HL-60 (cell line): ENCODE data around the gene IGBP1.

Experiments
- DNase-seq, 2 experiments: peaks; one replicate each; pipeline ENCODE4 v3.0.0-alpha.2; 2010 to 2020; ENCODE audit warnings: low read depth in 1 of 2, low spot score in 1 of 2
- H3K27ac ChIP-seq: fragments of 250-450 bp; sonication (Bioruptor Pico); replicated peaks from 2 replicates; pipeline ENCODE4 v1.5.1; 2020; ENCODE audit warnings: mild to moderate bottlenecking, moderate library complexity
- H3K27me3 ChIP-seq: fragments of 250-450 bp; sonication (Bioruptor Pico); 2 replicates; pipeline ENCODE4 v1.5.1; 2021; ENCODE audit warnings: mild to moderate bottlenecking, moderate library complexity; ENCODE audit not compliant: insufficient read depth, poor library complexity, severe bottlenecking
- H3K4me3 ChIP-seq: replicated peaks from 2 replicates; pipeline ENCODE4 v1.5.1; 2011; ENCODE audit warnings: mild to moderate bottlenecking, control low read depth, low read length; ENCODE audit not compliant: insufficient read depth
- CTCF ChIP-seq: IDR thresholded peaks from one replicate; pipeline ENCODE4 v1.5.1; 2011; ENCODE audit warnings: low read length, control low read depth, inconsistent platforms; ENCODE audit not compliant: insufficient read depth
- GABPA ChIP-seq: IDR thresholded peaks from 2 replicates; pipeline ENCODE4 v1.6.1; 2012; ENCODE audit warnings: low read depth
- POLR2AphosphoS5 ChIP-seq: IDR thresholded peaks from 2 replicates; pipeline ENCODE4 v1.6.1; 2012; ENCODE audit warnings: low read depth
- SPI1 ChIP-seq: IDR thresholded peaks from 2 replicates; pipeline ENCODE4 v1.6.1; 2012; ENCODE audit warnings: low read depth, mild to moderate bottlenecking, borderline replicate concordance
- TF ChIP-seq, protein P1 (sequence below): IDR thresholded peaks from 2 replicates; pipeline ENCODE4 v1.6.1; 2012; ENCODE audit warnings: low read depth; ENCODE audit not compliant: insufficient replicate concordance

IGBP1 gene

DNA sequence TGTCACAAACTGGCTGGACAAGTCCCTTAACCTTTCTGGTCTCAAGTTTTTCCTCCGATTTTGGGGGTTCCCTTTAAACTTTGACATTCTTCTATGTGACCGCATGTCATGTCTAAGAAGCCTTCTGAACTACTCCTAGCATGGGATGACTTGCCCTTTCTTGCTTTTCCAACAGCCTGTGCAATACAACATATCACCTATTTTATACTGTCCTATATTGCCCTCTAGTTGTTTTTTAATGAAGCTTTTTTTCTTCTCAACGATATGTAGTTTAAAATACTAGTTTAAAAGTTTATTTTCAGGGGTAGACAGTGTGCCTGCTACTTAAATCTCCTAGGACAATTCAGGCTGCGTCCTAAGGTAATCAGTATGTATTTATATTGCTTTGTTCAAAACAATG lies 1.0 kb upstream of the IGBP1 start:
- DNase-seq = peak in 1 of 2 experiments; percentile 3
- no peak overlapping the region for H3K4me3 ChIP-seq
- TF ChIP-seq, protein P1, sequence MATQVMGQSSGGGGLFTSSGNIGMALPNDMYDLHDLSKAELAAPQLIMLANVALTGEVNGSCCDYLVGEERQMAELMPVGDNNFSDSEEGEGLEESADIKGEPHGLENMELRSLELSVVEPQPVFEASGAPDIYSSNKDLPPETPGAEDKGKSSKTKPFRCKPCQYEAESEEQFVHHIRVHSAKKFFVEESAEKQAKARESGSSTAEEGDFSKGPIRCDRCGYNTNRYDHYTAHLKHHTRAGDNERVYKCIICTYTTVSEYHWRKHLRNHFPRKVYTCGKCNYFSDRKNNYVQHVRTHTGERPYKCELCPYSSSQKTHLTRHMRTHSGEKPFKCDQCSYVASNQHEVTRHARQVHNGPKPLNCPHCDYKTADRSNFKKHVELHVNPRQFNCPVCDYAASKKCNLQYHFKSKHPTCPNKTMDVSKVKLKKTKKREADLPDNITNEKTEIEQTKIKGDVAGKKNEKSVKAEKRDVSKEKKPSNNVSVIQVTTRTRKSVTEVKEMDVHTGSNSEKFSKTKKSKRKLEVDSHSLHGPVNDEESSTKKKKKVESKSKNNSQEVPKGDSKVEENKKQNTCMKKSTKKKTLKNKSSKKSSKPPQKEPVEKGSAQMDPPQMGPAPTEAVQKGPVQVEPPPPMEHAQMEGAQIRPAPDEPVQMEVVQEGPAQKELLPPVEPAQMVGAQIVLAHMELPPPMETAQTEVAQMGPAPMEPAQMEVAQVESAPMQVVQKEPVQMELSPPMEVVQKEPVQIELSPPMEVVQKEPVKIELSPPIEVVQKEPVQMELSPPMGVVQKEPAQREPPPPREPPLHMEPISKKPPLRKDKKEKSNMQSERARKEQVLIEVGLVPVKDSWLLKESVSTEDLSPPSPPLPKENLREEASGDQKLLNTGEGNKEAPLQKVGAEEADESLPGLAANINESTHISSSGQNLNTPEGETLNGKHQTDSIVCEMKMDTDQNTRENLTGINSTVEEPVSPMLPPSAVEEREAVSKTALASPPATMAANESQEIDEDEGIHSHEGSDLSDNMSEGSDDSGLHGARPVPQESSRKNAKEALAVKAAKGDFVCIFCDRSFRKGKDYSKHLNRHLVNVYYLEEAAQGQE = no peak
- TF ChIP-seq SPI1 (no peak), GABPA (no peak), POLR2AphosphoS5 (no peak), CTCF (no peak)
- H3K27ac ChIP-seq = peak overlapping the region; percentile 96
- no peaks in the 10 kb centered on the region for H3K27me3 ChIP-seq

DNA sequence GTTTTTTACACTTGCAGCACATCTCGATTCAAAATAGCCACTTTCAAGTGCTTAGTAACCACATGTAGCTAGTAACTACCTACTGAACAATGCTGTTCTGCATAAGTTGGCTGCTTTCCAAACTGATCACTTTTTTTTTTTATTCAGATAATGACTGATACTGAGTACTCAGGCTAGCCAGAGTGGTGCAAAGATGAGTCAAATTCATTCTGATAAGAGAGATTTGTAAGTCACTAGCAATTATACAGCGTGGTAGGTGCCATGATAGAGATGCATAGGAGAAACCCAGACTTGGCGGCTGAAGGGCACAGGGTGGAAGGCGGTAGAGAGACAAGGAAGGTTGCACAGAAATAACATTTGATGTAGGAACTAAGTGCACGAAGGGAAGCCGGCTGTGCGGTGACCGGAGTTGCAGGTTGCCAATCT lies 357 bp upstream of the IGBP1 start:
- H3K27ac ChIP-seq = peak overlapping the region; percentile 96
- H3K27me3 ChIP-seq = no peaks in the 10 kb centered on the region
- TF ChIP-seq GABPA (peak; percentile 77), SPI1 (no peak)
- H3K4me3 ChIP-seq = peak overlapping the region; percentile 78
- DNase-seq = no peak

DNA sequence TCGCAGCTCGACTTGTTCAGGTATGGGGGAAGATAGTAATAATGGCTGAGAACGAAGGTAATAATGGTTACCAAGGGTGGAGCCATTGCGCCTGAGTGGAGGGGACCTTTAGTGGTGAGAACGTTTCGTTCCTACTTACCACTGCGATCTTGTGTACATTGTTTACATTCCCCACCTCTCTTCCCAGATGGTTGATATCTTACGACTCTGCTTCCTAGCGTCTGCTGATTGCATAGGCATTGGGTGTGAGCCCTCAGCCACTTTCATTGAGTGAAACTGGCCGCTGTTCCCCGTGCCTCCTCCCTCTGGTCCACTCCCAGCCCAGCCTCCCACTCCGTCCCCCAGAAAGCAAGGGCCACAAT lies 850 bp downstream of the IGBP1 start:
- peak in 1 of 2 experiments; percentile 14 for DNase-seq
- TF ChIP-seq POLR2AphosphoS5 (no peak), SPI1 (no peak), CTCF (no peak)
- Histone ChIP-seq H3K27me3 (no peaks in the 10 kb centered on the region), H3K4me3 (peak overlapping the region; percentile 78), H3K27ac (peak overlapping the region; percentile 96)

DNA sequence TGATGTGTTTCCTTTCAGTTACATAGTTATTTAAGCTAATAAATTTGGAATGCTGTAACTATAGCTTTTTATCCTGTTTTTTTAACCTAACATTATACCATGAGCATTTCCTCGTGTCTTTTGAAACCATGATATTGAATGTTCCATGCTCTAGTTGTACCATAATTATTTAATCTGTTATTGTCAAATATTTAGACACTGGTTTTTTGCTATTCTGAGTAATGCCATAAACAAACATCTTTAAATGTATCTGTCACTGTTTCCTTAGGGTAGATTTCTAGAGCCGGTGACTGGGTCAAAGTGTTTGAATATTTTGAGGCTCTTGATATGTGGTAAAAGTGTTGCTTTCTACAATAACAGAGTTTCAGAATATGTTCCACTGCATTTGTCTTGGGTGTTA lies 5.4 kb downstream of the IGBP1 start:
- no peak for DNase-seq
- no peak overlapping the region for H3K27ac ChIP-seq
- H3K27me3 ChIP-seq = no peaks in the 10 kb centered on the region
- TF ChIP-seq CTCF = no peak
- no peak for TF ChIP-seq POLR2AphosphoS5
- no peak for TF ChIP-seq SPI1
- TF ChIP-seq, protein P1 = no peak
- no peak for TF ChIP-seq GABPA
- H3K4me3 ChIP-seq = no peak overlapping the region
